Duodenal mucosa (tissue), 2 donors: Measurements from ENCODE around the gene POU2F3.
"Not testable (repeated sequence)": the region's sequence is repeated elsewhere in the genome, so short reads cannot be mapped to it uniquely, and the experiment has no call there.

Experiments used
- H3K27ac ChIP-seq: one replicate; pipeline ENCODE4 v1.7.0; 2013; ENCODE audit warnings: low read depth, low read length
- H3K27me3 ChIP-seq, 2 donors: one replicate each; pipeline ENCODE4 v1.7.0; 2013; ENCODE audit warnings: low read length in 2 of 2, control low read depth in 1 of 2; ENCODE audit not compliant: insufficient read depth in 2 of 2, control insufficient read depth in 1 of 2
- H3K36me3 ChIP-seq, 2 donors: one replicate each; pipeline ENCODE4 v1.7.0; 2013; ENCODE audit warnings: low read length in 2 of 2, control low read depth in 1 of 2; ENCODE audit not compliant: insufficient read depth in 2 of 2, control insufficient read depth in 1 of 2
- H3K4me1 ChIP-seq, 2 donors: one replicate each; pipeline ENCODE4 v1.7.0; 2013; ENCODE audit warnings: low read length in 2 of 2, control low read depth in 1 of 2; ENCODE audit not compliant: insufficient read depth in 2 of 2, control insufficient read depth in 1 of 2
- H3K4me3 ChIP-seq, 2 donors: one replicate each; pipeline ENCODE4 v1.7.0; 2013; ENCODE audit warnings: low read length in 2 of 2, low read depth in 1 of 2
- H3K9ac ChIP-seq, 2 donors: one replicate each; pipeline ENCODE4 v1.7.0; 2013; ENCODE audit warnings: low read length in 2 of 2, low read depth in 1 of 2
- H3K9me3 ChIP-seq, 2 donors: one replicate each; pipeline ENCODE4 v1.7.0; 2013; ENCODE audit warnings: low read length in 2 of 2, control low read depth in 1 of 2; ENCODE audit not compliant: control insufficient read depth in 1 of 2

The POU2F3 gene

GRCh38 chr11:120260616-120261015, 20.7 kb downstream of the POU2F3 start:
- no peaks in the 10 kb centered on the region for H3K4me1 ChIP-seq
- no peaks in the 10 kb centered on the region for H3K36me3 ChIP-seq
- no peak overlapping the region for H3K9ac ChIP-seq
- no peak overlapping the region for H3K27ac ChIP-seq
- no peak overlapping the region for H3K4me3 ChIP-seq
- H3K27me3 ChIP-seq, result peaks cover 4 to 13% of the 10 kb centered on the region in 2 donors
- H3K9me3 ChIP-seq, result no peaks in the 10 kb centered on the region

- Histone ChIP-seq H3K9ac (no peak overlapping the region), H3K27ac (no peak overlapping the region), H3K36me3 (no peaks in the 10 kb centered on the region), H3K27me3 (peaks cover 3 to 9% of the 10 kb centered on the region in 2 donors), H3K4me3 (no peak overlapping the region), H3K9me3 (no peaks in the 10 kb centered on the region), H3K4me1 (no peaks in the 10 kb centered on the region)
Observed at GRCh38 chr11:120261321-120261720, 21.4 kb downstream of the POU2F3 start.

- peaks cover 3 to 6% of the 10 kb centered on the region in 2 donors for H3K27me3 ChIP-seq
Observed at GRCh38 chr11:120261931-120262330, 22.0 kb downstream of the POU2F3 start.

GRCh38 chr11:120267319-120267718, 27.4 kb downstream of the POU2F3 start:
- Histone ChIP-seq H3K27me3 (peaks cover 0 to 9% of the 10 kb centered on the region in 2 donors), H3K4me3 (no peak overlapping the region), H3K9ac (no peak overlapping the region), H3K4me1 (no peaks in the 10 kb centered on the region), H3K9me3 (no peaks in the 10 kb centered on the region), H3K36me3 (no peaks in the 10 kb centered on the region), H3K27ac (no peak overlapping the region)

More at GRCh38 chr11:120261931-120262330, 22.0 kb downstream of the POU2F3 start:
- Histone ChIP-seq H3K9me3 (no peaks in the 10 kb centered on the region), H3K36me3 (no peaks in the 10 kb centered on the region), H3K27ac (no peak overlapping the region), H3K9ac (no peak overlapping the region), H3K4me1 (no peaks in the 10 kb centered on the region), H3K4me3 (no peak overlapping the region)

- Histone ChIP-seq H3K27ac (no peak overlapping the region), H3K36me3 (no peaks in the 10 kb centered on the region), H3K9ac (no peak overlapping the region), H3K27me3 (peaks cover 0 to 9% of the 10 kb centered on the region in 2 donors), H3K4me1 (no peaks in the 10 kb centered on the region), H3K9me3 (no peaks in the 10 kb centered on the region), H3K4me3 (no peak overlapping the region)
Observed at GRCh38 chr11:120268686-120269085, 28.7 kb downstream of the POU2F3 start.

- no peak overlapping the region for H3K27ac ChIP-seq
- H3K9ac ChIP-seq, result no peak overlapping the region
- no peaks in the 10 kb centered on the region for H3K9me3 ChIP-seq
- no peak overlapping the region for H3K4me3 ChIP-seq
- H3K4me1 ChIP-seq, result no peaks in the 10 kb centered on the region
- H3K36me3 ChIP-seq, result no peaks in the 10 kb centered on the region
- H3K27me3 ChIP-seq, result peaks cover 0 to 9% of the 10 kb centered on the region in 2 donors
Observed at GRCh38 chr11:120270386-120270785, 30.4 kb downstream of the POU2F3 start.

GRCh38 chr11:120271672-120272071, 31.7 kb downstream of the POU2F3 start:
- H3K36me3 ChIP-seq, result no peaks in the 10 kb centered on the region
- H3K4me1 ChIP-seq, result no peaks in the 10 kb centered on the region
- no peak overlapping the region for H3K9ac ChIP-seq
- peaks cover 0 to 3% of the 10 kb centered on the region in 2 donors for H3K27me3 ChIP-seq
- no peaks in the 10 kb centered on the region for H3K9me3 ChIP-seq
- no peak overlapping the region for H3K4me3 ChIP-seq
- no peak overlapping the region for H3K27ac ChIP-seq

- Histone ChIP-seq H3K9me3 (no peaks in the 10 kb centered on the region), H3K4me3 (no peak overlapping the region), H3K36me3 (no peaks in the 10 kb centered on the region), H3K9ac (no peak overlapping the region), H3K27ac (no peak overlapping the region), H3K4me1 (no peaks in the 10 kb centered on the region), H3K27me3 (peaks cover 0 to 3% of the 10 kb centered on the region in 2 donors)
Observed at GRCh38 chr11:120272303-120272702, 32.4 kb downstream of the POU2F3 start.

GRCh38 chr11:120273432-120273831, 33.5 kb downstream of the POU2F3 start:
- H3K4me3 ChIP-seq, result no peak overlapping the region
- no peak overlapping the region for H3K9ac ChIP-seq
- H3K4me1 ChIP-seq, result no peaks in the 10 kb centered on the region
- no peak overlapping the region for H3K27ac ChIP-seq
- H3K9me3 ChIP-seq, result no peaks in the 10 kb centered on the region
- H3K36me3 ChIP-seq, result no peaks in the 10 kb centered on the region
- H3K27me3 ChIP-seq, result peaks cover 0 to 3% of the 10 kb centered on the region in 2 donors

GRCh38 chr11:120273956-120274355, 34.0 kb downstream of the POU2F3 start:
- not testable (repeated sequence) for H3K9me3 ChIP-seq, H3K27me3 ChIP-seq, H3K9ac ChIP-seq, H3K27ac ChIP-seq, H3K36me3 ChIP-seq, H3K4me1 ChIP-seq, H3K4me3 ChIP-seq

- no peaks in the 10 kb centered on the region for H3K36me3 ChIP-seq
- peaks cover 0 to 7% of the 10 kb centered on the region in 2 donors for H3K4me1 ChIP-seq
- no peak overlapping the region for H3K27ac ChIP-seq
- H3K9me3 ChIP-seq, result no peaks in the 10 kb centered on the region
- H3K9ac ChIP-seq, result no peak overlapping the region
- H3K27me3 ChIP-seq, result no peaks in the 10 kb centered on the region
- no peak overlapping the region for H3K4me3 ChIP-seq
Observed at GRCh38 chr11:120279502-120279901, 39.6 kb downstream of the POU2F3 start.
